ENCODE data around the gene CXXC1. TPM values are rescaled to one million over a fixed set of nuclear protein-coding genes. Genes with fewer than 3 reads are reported as not detected.

Gene CXXC1
- total RNA-seq (10 to 100 TPM; 39.2 to 77.5 TPM), polyA plus RNA-seq (10 to 100 TPM; 66.5 to 74.4 TPM)
- long read RNA-seq, donor 1, transcript CXXC1-201 (15 exons, 2,936 nt): minor isoform, 6 of 25 reads
- long read RNA-seq, donor 1, transcript CXXC1-209 (2 exons, 802 nt): major isoform, 15 of 25 reads
- long read RNA-seq, donor 1, partial matches to known transcripts: 0 of 25 reads
- long read RNA-seq, donor 1, other reads (novel, unspliced or antisense): 0 of 25 reads
- long read RNA-seq, donor 2, transcript CXXC1-209 (2 exons, 802 nt): major isoform, 12 of 13 reads
- long read RNA-seq, donor 2, partial matches to known transcripts: 0 of 13 reads
- long read RNA-seq, donor 2, other reads (novel, unspliced or antisense): 0 of 13 reads
- long read RNA-seq, donor 3, transcript CXXC1-209 (2 exons, 802 nt): major isoform, 11 of 17 reads
- long read RNA-seq, donor 3, partial matches to known transcripts: 0 of 17 reads
- long read RNA-seq, donor 3, other reads (novel, unspliced or antisense): 0 of 17 reads
- long read RNA-seq, donor 4, transcript CXXC1-209 (2 exons, 802 nt): major isoform, 16 of 20 reads
- long read RNA-seq, donor 4, partial matches to known transcripts: 0 of 20 reads
- long read RNA-seq, donor 4, other reads (novel, unspliced or antisense): 0 of 20 reads
- long read RNA-seq, donor 5, transcript CXXC1-209 (2 exons, 802 nt): major isoform, 15 of 27 reads
- long read RNA-seq, donor 5, partial matches to known transcripts: 6 of 27 reads
- long read RNA-seq, donor 5, other reads (novel, unspliced or antisense): 0 of 27 reads

GRCh38 chr18:50287441-50288347 lies at the start of gene CXXC1:
Gene CXXC1, minus strand, starts transcription at chr18:50287692. Its CDS starts 103 bp downstream, at chr18:50287589.
- peaks cover 7 to 31% (median 12%) of the 10 kb centered on the region in 4 donors for H3K36me3 ChIP-seq (ENCODE audit: control insufficient read depth in 4 of 4, insufficient read depth in 4 of 4, low read length in 4 of 4)
- peak; percentile 3 for TF ChIP-seq CTCF (IDR thresholded peaks at IDR 0.05; ENCODE audit: control extremely low read depth, extremely low read depth)
- H3K27ac ChIP-seq (ENCODE audit: low read depth in 1 of 2, low read length in 1 of 2): peak within 1 kb of the TSS; percentile 83 to 96
- no peaks in the 10 kb centered on the region for H3K9me3 ChIP-seq (ENCODE audit: control insufficient read depth in 4 of 4, insufficient read depth in 3 of 4, low read length in 3 of 4)
- H3K27me3 ChIP-seq (ENCODE audit: control insufficient read depth in 3 of 3, insufficient read depth in 3 of 3, low read length in 2 of 3): no peaks in the 10 kb centered on the region
- WGBS, 2 donors: 0 to 1% methylated on average over 76 of the region's 76 CpGs
- ATAC-seq (ENCODE audit: insufficient read depth, low FRiP score): peak; percentile 96
- peak within 1 kb of the TSS; percentile 75 to 89 for H3K9ac ChIP-seq (ENCODE audit: insufficient read depth in 1 of 2, low read length in 2 of 2)
- peak; percentile 100 for DNase-seq
- peak within 1 kb of the TSS; percentile 90 for H3K4me3 ChIP-seq
- H3K4me1 ChIP-seq (ENCODE audit: control insufficient read depth in 5 of 5, insufficient read depth in 5 of 5, low read length in 5 of 5): peaks cover 0 to 12% (median 0%) of the 10 kb centered on the region in 5 donors

GRCh38 chr18:50334546-50335152 lies 47.2 kb upstream of the CXXC1 start:
- TF ChIP-seq CTCF (IDR thresholded peaks at IDR 0.05; ENCODE audit: control extremely low read depth, extremely low read depth): no peak
- Histone ChIP-seq H3K9ac (ENCODE audit: insufficient read depth in 1 of 2, low read length in 2 of 2) (no peak overlapping the region), H3K4me3 (no peak overlapping the region), H3K36me3 (ENCODE audit: control insufficient read depth in 4 of 4, insufficient read depth in 4 of 4, low read length in 4 of 4) (no peaks in the 10 kb centered on the region), H3K9me3 (ENCODE audit: control insufficient read depth in 4 of 4, insufficient read depth in 3 of 4, low read length in 3 of 4) (no peaks in the 10 kb centered on the region), H3K27ac (ENCODE audit: low read depth in 1 of 2, low read length in 1 of 2) (no peak overlapping the region), H3K27me3 (ENCODE audit: control insufficient read depth in 3 of 3, insufficient read depth in 3 of 3, low read length in 2 of 3) (peaks cover 3 to 12% (median 4%) of the 10 kb centered on the region in 3 donors), H3K4me1 (ENCODE audit: control insufficient read depth in 5 of 5, insufficient read depth in 5 of 5, low read length in 5 of 5) (no peaks in the 10 kb centered on the region)
- no peak for ATAC-seq (ENCODE audit: insufficient read depth, low FRiP score)
- DNase-seq: no peak
- 75 to 81% methylated on average over 7 of the region's 7 CpGs for WGBS, 2 donors

DNA sequence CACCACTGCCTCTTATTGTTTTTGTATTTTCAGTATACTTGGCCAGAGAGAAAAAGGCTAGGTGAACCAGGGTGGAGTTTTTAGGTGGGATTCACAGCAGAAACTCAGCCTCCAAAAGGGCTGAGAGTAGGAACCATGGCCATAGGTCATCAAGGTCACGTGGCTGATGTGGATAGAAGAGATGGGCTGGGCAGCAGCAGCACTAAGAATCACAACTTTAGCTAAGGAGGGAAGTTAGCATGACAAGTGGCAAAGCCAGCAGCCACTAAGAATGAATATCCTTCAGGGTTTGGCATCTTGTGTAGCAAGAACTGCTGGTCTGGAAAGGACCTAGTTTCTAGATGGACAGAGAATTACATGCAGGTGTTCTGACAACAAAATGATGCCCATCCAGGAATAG lies 44.2 kb upstream of the CXXC1 start:
- ATAC-seq (ENCODE audit: insufficient read depth, low FRiP score): no peak
- Histone ChIP-seq H3K36me3 (ENCODE audit: control insufficient read depth in 4 of 4, insufficient read depth in 4 of 4, low read length in 4 of 4) (no peaks in the 10 kb centered on the region), H3K4me3 (no peak overlapping the region), H3K4me1 (ENCODE audit: control insufficient read depth in 5 of 5, insufficient read depth in 5 of 5, low read length in 5 of 5) (no peaks in the 10 kb centered on the region), H3K27ac (ENCODE audit: low read depth in 1 of 2, low read length in 1 of 2) (no peak overlapping the region), H3K27me3 (ENCODE audit: control insufficient read depth in 3 of 3, insufficient read depth in 3 of 3, low read length in 2 of 3) (peaks cover 0 to 9% (median 2%) of the 10 kb centered on the region in 3 donors), H3K9me3 (ENCODE audit: control insufficient read depth in 4 of 4, insufficient read depth in 3 of 4, low read length in 3 of 4) (no peaks in the 10 kb centered on the region), H3K9ac (ENCODE audit: insufficient read depth in 1 of 2, low read length in 2 of 2) (no peak overlapping the region)
- no peak for TF ChIP-seq CTCF (IDR thresholded peaks at IDR 0.05; ENCODE audit: control extremely low read depth, extremely low read depth)
- WGBS, 2 donors: 62 to 68% methylated on average over 1 of the region's 1 CpG
- DNase-seq: no peak
